Nephron progenitor cell (in vitro differentiated cells): ENCODE data around the gene SIPA1.

Experiments used
- DNase-seq: peaks from one replicate; pipeline ENCODE4 v3.0.0; 2021
- H3K27ac Mint-ChIP-seq: 2 replicates; pipeline ENCODE4 v1.8.0; 2021; ENCODE audit warnings: mild to moderate bottlenecking, moderate library complexity, mixed read lengths
- H3K27me3 Mint-ChIP-seq: 2 replicates; pipeline ENCODE4 v1.8.0; 2021; ENCODE audit warnings: mild to moderate bottlenecking, low read depth, mixed read lengths; ENCODE audit not compliant: poor library complexity
- H3K36me3 Mint-ChIP-seq: 2 replicates; pipeline ENCODE4 v1.8.0; 2021; ENCODE audit warnings: low read depth, mixed read lengths
- H3K4me1 Mint-ChIP-seq: 2 replicates; pipeline ENCODE4 v1.8.0; 2021; ENCODE audit warnings: mixed read lengths
- H3K4me3 Mint-ChIP-seq: 2 replicates; pipeline ENCODE4 v1.8.0; 2021; ENCODE audit warnings: mild to moderate bottlenecking, moderate library complexity, mixed read lengths
- H3K9me3 Mint-ChIP-seq: 2 replicates; pipeline ENCODE4 v1.8.0; 2021; ENCODE audit warnings: mild to moderate bottlenecking, moderate library complexity, mixed read lengths
- CTCF ChIP-seq: fragments of 200-600 bp; sonication (generic); IDR thresholded peaks from 2 replicates; pipeline ENCODE4 v1.5.0; 2021; ENCODE audit warnings: antibody characterized with exemption

Gene SIPA1

GRCh38 chr11:65616575-65617001 is 21.3 kb upstream of the SIPA1 start:
- Mint-ChIP-seq H3K9me3 (no peaks in the 10 kb centered on the region), H3K36me3 (peaks cover 10% of the 10 kb centered on the region), H3K27ac (peak overlapping the region; percentile 98)

GRCh38 chr11:65617136-65617850 is 20.6 kb upstream of the SIPA1 start:
- TF ChIP-seq CTCF: no peak
- DNase-seq: no peak
- Mint-ChIP-seq H3K36me3 (peaks cover 12% of the 10 kb centered on the region), H3K9me3 (no peaks in the 10 kb centered on the region), H3K4me3 (peak overlapping the region; percentile 96), H3K27me3 (no peaks in the 10 kb centered on the region), H3K27ac (peak overlapping the region; percentile 48), H3K4me1 (peaks cover 21% of the 10 kb centered on the region)

More at GRCh38 chr11:65616575-65617001, 21.3 kb upstream of the SIPA1 start:
- no peak for DNase-seq
- H3K4me1 Mint-ChIP-seq: peaks cover 28% of the 10 kb centered on the region
- H3K4me3 Mint-ChIP-seq: peak overlapping the region; percentile 96
- TF ChIP-seq CTCF: no peak
- no peaks in the 10 kb centered on the region for H3K27me3 Mint-ChIP-seq

GRCh38 chr11:65617990-65618751 is 19.7 kb upstream of the SIPA1 start:
- no peaks in the 10 kb centered on the region for H3K9me3 Mint-ChIP-seq
- peaks cover 12% of the 10 kb centered on the region for H3K4me1 Mint-ChIP-seq
- H3K36me3 Mint-ChIP-seq: peaks cover 13% of the 10 kb centered on the region
- no peak for DNase-seq
- peak overlapping the region; percentile 96 for H3K4me3 Mint-ChIP-seq
- no peak for TF ChIP-seq CTCF
- no peaks in the 10 kb centered on the region for H3K27me3 Mint-ChIP-seq
- no peak overlapping the region for H3K27ac Mint-ChIP-seq

- Mint-ChIP-seq H3K27me3 (no peaks in the 10 kb centered on the region), H3K9me3 (no peaks in the 10 kb centered on the region), H3K4me3 (no peak overlapping the region), H3K36me3 (peaks cover 13% of the 10 kb centered on the region), H3K27ac (no peak overlapping the region), H3K4me1 (peaks cover 10% of the 10 kb centered on the region)
- no peak for TF ChIP-seq CTCF
- DNase-seq: no peak
Measured at GRCh38 chr11:65618763-65619162, 19.1 kb upstream of the SIPA1 start.

GRCh38 chr11:65619281-65619928 is 18.5 kb upstream of the SIPA1 start:
- DNase-seq: no peak
- Mint-ChIP-seq H3K36me3 (peaks cover 13% of the 10 kb centered on the region), H3K27me3 (no peaks in the 10 kb centered on the region), H3K4me1 (peaks cover 10% of the 10 kb centered on the region), H3K4me3 (no peak overlapping the region), H3K9me3 (no peaks in the 10 kb centered on the region), H3K27ac (no peak overlapping the region)
- no peak for TF ChIP-seq CTCF
